NCI-H146 (cell line): ENCODE measurements around the gene TRMT6.

Source experiments
- DNase-seq: peaks from one replicate; lab custom pipeline; 2025; lab: John Stamatoyannopoulos, UW

Gene TRMT6

DNA sequence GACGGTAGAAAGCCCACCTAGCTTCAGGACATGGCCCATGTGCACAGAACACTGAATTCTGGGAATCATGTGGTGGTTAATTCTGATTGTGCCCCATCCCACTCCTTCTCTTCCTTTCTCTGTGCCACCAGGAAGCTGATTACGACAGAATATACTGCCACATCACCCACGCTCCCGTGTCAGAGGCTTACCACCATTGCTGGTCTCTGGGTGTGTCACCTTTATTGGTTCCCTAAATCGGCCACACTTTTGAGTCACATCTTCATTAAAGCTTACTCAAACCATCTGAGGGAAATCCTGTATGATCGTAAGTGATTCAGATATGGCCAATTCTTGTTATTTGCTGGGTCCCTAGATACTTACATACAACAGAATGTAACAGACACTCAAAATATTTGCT lies 3.1 kb downstream of the TRMT6 start:
- no peak for DNase-seq

DNA sequence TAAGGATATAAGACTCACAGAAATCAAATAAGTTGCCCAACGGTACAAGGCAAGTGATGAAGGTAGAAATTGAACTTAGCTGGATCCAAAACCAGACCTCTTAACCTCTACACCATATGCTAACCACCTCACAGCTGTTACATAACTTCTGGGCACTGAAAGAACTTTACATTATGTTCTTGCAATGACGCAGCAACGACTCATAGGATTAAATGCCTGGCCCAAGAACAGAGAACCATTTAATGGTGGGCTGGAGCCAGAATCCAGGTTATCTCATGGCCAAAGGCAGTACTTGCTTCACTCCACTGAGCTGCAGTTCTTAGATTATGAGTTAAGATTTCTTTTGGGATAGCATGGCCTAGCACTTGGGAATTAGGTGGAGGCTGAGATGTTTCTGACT lies 4.4 kb downstream of the TRMT6 start:
- DNase-seq: no peak

GRCh38 chr20:5938456-5939029 lies 11.8 kb downstream of the TRMT6 start:
- DNase-seq: no peak

- DNase-seq: no peak
Measured at GRCh38 chr20:5936238-5936637, 14.1 kb downstream of the TRMT6 start.

DNA sequence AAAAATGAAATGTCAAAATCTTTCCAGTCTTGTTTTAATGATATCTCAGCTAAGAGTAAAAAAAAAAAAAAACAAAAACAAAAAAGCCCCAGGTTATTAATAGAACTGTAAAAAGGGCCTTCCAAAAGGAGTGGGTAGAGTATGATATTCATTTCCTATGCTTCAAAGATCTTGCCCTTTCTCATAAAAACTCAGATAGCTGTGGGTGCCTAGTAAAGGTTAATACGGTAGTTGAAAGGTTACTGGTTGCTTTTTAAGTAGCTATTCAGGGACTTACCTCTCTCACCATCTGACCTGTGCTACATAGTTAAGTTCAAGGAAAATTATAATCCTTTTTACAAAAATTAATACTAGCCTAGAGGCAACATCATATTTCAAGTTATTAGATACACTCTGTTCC lies 14.9 kb downstream of the TRMT6 start:
- DNase-seq: no peak

DNA sequence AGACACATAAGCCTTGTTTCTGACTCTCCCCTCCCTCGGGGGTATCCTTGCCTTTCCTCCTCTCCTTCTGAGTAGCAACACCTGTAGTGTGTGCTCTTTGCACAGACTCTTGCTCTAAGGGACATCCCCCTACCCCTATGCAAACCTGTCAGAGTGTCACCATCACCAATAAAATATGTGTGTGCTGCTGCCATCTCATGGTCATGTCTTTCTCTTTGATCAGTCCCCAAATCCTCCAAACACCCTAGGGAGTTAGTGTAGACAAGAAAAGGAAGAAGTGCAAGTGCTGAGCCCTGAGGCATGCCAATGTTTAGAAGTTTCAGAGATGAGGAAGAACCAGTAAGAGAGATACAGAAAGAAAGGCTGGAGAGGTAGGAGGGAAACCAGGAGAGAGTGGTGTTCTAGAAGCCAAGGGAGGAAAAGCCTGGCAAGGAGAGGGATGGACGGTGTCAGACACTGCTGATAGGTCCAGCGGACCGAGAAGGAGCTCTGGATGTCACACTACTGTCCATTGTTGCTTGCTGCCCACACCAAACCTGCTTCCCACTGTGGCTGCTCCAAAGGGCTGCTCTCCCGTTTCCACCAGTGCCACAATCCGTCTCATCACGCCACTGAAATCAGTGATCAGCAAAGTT lies 16.4 kb downstream of the TRMT6 start:
- DNase-seq: peak; percentile 46

DNA sequence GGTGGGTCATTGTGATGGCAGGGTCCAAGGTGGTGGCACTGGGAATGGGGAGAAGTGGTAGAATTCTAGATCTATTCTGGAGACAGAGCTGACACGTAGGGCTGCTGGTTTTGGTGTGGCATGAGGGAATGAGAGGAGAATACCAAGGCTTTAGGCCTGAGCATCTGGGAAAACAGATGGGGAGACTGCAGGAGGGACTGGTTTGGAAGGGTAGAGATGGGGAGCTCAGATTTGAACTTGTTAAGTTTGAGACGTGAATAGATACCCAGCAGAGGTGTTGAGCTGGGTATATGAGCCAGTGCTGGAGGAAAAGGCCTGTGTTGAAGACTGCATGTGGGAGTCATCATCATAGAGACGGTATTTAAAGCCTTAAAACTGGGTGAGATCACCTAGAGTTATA lies 17.5 kb downstream of the TRMT6 start:
- DNase-seq: no peak

- no peak for DNase-seq
Measured at GRCh38 chr20:5931411-5931810, 18.9 kb downstream of the TRMT6 start.

DNA sequence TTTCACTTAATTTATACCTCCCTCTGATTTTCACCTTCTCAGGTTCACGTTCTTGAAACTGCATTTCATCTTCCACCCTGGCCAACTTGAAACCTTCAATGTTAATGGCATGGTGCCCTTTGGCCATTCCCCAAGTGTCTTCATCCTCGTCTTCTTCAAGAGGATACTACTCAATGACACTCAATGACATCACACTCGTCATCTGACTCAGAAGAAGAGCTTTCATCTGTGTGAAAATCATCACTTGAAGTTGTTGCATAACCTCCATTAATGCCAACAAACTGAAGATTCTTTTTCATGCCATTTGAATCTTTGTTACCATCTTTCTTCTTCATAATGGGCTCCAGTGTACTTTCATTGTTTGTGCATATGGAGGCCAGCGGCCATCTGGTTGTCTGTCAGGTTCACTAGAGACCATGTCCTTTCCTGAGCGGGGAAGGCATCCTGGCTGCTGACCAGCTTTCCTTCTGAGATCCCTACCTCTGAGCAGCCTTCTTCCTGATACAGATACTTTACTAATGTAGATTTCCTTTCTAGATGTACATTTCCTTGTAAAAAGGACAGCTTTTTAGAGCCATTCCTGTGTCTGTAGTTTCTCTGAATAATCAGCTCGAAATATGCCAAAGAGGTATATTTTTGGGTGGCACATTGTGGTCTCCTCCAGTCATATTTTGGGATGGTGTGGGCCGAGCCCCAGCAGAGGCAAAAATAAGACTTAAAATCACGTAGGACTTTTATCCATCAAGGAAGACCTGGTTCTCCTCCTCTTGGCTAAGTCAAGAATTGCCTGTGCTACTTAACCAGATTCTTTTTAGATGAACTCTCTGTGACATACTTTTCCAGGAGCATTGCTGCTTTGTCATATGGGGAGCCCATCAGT lies 21.3 kb downstream of the TRMT6 start:
- no peak for DNase-seq

DNA sequence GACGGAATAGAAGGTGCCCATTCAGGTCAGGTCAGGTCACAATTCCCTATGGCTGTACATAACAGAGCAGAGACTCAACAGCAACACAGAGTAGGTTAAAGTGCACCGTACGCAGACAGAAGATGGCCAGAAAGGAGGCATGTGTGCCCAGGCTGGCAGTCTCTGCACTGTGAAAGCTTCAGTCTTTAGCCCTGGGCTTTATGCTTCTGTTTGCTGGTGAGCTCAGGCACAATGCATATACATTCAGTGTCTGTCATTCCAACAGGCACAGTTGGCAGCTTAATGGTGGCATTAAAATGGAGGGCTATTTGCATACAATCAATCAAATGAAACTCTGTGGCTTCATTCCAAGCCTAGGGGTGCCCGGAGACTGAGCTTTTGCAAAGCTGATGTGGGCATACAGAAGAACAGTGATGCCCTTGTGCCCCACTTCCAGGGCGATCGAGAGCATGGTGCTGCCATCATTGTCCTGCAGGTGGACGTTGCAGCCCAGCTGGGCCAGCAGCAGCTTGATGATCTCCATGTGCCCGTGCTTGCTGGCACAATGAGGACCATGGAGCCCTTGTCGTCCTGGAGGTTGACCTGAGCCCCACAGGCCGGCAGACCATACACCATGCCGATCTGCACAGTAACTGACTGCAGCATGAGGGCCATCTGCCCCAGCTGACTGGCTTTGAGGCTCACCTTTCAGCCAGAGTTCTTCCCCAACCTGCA lies 22.4 kb downstream of the TRMT6 start:
- no peak for DNase-seq

DNA sequence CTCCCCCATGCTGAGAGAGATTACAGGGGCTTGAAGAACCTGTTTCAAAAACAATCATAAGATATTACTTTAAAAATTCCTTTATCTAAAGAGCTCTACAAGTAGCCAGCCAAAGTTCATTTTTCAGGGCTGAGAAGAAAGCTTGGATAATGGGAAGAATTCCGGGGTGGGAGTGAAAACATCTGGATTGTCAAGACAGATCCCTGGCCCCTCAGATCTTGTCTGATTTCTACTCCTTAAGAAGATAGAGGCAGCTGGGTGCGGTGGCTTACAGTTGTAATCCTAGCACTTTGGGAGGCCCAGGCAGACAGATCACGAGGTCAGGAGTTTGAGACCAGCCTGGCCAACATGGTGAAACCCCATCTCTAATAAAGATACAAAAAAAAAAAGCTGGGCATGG lies 24.8 kb downstream of the TRMT6 start:
- DNase-seq: no peak

GRCh38 chr20:5923493-5923892 lies 26.8 kb downstream of the TRMT6 start:
- DNase-seq: no peak

- no peak for DNase-seq
Measured at GRCh38 chr20:5920581-5920980, 29.8 kb downstream of the TRMT6 start.

- DNase-seq: no peak
Measured at GRCh38 chr20:5919626-5920544, 30.4 kb downstream of the TRMT6 start.

DNA sequence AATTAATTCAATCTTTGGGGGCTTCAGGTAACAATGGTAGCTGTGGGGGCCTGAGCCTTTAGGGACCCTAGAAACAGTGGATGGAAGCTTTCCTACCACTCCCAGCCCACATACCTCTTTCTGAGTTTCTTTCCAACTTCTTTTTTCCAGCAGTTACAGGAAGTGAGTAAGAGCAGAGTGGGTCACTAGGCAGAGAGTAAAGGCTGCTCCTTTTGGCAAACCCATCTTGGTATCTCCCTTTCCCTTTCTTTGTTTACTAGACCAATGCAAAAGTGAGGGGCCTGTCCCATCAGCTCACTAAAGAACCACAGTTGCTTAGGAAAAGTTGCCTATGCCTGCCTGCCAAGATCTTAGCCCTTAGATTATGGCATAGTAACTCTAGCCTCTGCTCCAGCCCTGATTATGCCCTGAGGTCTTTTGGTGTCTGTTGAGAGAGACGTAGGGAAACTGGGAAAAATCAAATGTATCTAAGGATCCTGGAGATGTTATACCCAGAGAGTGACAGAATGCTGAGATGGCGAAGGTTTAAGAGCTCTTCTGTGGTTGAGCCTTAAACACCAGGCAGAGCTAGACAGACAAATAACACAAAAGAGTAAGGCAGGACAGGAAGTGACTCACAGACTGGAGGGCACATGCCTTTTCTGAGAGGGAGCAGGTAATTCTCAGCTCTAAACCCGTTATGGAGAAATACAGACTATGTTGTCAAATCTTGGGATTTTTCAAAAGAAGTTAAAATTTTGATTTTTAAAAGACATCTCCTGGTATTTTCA lies 31.3 kb downstream of the TRMT6 start:
- no peak for DNase-seq

- DNase-seq: no peak
Measured at GRCh38 chr20:5914859-5915258, 35.5 kb downstream of the TRMT6 start.

GRCh38 chr20:5913166-5913565 lies 37.2 kb downstream of the TRMT6 start:
- DNase-seq: no peak

DNA sequence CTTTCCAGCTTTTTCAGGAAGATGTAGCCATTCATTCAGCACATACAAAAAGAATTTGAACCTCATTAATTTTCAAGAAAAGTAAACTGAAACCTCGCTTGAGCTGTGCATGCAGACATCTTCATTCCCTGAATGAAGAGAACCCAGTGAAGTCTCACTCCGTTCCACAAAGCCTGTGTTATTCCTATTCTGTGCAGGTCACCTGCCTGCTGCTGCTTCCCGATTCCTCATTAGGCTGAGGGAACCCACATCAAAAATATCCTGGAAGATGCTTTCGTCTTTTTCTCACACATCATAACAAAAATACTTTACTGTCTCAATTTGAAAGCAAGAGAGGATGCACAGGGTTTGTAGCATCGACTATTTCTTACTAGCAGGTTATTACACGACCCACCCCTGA lies 40.1 kb downstream of the TRMT6 start:
- DNase-seq: peak; percentile 31

- no peak for DNase-seq
Measured at GRCh38 chr20:5908981-5909380, 41.4 kb downstream of the TRMT6 start.

- no peak for DNase-seq
Measured at GRCh38 chr20:5900908-5901307, 49.4 kb downstream of the TRMT6 start.

- no peak for DNase-seq
Measured at GRCh38 chr20:5899444-5899843, 50.9 kb downstream of the TRMT6 start.
